Embryonic facial prominence (tissue), 1 donor: Measurements from ENCODE around the gene CHST14.

Experiments
- DNase-seq: peaks from one replicate; pipeline ENCODE4 v3.0.0-alpha.2; 2016; ENCODE audit errors: extremely low spot score

CHST14 gene

DNA sequence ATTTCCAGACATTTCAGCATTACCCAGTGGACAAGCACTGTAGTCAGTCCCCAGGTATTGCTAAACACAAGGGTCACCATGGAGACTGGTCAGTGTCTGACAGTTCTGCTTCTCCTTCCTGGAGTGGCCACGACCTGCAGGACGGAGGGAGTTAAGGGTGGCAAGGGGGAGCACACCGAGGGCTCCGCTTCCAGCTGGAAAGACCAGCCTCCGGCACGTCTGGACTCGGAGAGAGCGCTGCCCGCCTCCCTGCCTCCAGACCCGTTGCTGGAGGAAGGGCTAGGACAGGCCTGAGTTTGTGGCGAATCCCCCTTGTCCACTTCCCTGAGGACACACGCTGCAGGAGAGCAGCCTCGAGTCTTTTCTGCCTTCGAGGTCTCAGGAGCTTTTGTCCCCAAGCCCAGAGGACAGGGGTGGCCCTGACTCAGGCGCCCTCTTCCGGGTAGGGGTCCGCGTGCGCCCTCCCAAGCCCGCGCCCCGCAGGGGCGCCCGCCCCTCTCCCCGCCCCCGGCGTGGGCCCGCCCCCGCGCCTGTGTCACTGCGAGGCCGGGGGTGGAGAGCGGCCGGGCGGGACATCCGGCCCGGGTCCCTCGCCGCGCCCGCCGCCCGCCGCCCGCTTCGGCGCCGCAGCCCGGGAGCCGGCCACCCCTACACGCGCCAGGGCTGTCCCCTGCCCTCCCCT is at the start of gene CHST14:
Gene CHST14, plus strand, starts transcription at position 562 of the 682 bp plus-strand sequence. CDS start 230 bp downstream, outside the sequence.
- DNase-seq: no peak

GRCh38 chr15:40421246-40422157 is 49.3 kb upstream of the CHST14 start:
- no peak for DNase-seq

GRCh38 chr15:40424483-40425115 is 46.2 kb upstream of the CHST14 start:
- no peak for DNase-seq

- DNase-seq: no peak
Measured at GRCh38 chr15:40425681-40426080, 45.1 kb upstream of the CHST14 start.

DNA sequence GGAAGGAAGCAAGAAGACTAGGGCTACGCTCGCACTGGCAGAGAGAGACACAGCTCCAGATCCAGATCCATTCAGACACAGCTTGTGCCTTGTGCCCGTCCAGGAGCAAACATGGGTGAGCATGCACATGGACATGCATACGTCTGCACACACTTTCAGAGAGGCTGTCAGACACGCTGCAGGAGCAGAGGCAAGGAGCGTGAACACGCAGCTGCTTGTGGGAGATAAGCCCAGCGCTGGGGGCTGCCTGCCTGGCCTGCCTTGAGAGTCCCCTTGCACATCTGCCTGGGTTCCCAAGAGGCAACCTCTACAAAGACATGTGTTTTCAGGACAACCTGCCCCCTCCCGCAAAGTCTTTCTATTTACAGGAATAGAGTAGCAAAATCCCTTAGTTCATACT is 43.6 kb upstream of the CHST14 start:
- DNase-seq: no peak

DNA sequence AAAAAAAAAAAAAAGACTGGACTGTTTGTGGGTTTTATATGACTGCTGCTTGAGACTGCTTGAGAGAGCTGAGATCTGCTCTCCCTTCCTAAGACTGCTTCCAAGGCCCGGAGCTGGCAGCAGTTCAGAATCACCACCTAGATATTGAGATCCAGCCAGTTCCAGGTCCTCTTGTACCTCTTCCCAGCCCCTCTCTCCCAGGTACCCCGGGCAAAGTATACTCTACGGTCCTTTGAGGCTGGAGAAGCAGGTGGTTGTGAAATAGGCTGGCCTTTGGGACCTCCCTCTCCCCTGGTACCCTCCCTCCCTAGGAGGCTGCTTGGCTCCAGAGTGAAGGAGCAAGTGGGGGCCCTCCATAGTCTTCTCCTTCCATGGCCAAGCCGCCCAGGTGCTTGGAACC is 42.6 kb upstream of the CHST14 start:
- no peak for DNase-seq

DNA sequence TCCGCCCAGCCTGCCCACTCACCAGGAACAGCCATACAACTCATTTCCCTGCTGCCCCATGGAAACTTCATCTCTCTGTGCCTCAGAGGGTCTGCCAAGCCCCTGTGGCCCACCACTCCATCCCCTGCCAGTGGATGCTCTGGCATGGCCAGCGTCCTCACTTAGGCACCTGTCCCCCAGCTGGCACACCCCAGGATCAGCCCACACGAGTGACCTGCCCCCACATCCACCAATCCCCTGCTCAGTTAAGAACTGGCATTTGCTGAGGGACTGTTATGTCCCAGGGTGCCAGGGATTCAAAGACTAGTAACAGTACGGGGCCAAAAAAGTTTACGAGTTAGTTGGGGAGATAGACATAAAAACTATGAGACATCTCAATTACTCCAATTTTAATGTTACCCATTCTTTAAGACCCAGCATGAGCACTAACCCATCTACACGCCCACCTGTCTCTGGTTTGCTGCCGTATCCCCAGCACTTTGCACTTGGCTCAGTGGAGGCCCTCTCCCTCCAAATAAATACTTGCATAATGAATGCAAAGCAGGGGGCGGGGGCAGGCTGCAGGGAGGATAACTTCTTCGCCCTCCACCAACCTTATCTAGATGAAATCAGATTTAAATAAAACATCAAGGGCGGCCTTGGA is 41.6 kb upstream of the CHST14 start:
- no peak for DNase-seq

DNA sequence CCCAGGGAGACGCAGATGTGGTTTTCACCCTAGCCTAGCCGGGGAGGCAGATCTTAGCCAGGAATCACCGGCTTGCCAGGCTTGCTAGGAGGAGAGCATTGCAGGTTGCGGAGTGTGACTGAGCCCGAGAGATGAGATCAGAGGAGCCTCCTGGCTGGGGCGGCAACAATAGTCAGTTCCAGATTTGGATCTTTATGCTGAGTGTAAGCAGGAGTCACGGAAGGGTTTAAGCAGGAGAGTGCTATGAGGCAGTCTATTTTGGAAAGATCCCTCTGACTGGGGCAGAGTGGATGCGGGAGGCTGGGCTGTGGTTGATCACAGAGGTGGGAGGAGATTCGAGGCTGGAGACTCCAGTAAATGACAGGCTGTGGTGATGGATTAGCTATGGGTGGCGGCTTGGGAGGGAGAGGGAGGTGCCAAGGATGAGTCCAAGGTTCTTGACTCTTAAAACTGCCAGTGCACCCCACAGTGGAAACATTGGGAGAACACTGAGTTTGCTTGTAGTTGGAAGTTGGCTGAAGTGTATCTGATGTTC is 40.4 kb upstream of the CHST14 start:
- DNase-seq: no peak

DNA sequence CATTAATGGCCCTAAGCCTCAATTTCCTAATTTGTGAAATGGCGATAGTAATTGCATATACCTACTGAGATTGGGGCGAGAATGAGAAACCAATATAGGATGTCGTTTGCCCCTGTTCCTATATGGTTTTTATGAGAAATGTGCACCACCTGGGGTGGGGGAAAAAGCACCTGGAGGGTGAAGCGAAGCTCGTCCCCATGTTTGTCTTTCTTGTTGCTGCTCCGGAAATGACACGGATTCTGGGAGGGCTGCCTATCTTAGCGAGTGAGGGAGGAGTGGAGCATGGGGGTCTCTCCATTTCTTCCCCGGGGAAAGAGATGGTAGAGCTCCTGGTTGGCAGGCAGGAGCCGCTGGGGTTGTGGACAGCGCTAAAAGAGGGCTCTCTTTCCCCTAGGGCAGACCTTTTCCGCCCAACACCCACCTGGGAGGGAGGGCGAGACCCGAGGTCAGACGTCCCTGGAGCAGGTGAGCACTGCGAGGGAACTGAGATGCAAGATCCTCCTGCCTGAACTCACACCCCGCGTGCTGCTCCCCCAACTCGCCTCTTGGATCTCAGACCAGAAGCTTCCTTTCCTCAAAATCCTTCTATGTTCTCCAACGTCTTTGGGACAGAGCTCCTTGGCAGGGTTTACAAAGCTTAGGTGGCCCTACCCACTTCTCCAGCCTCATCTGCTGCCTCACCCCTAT is 35.6 kb upstream of the CHST14 start:
- DNase-seq: no peak

DNA sequence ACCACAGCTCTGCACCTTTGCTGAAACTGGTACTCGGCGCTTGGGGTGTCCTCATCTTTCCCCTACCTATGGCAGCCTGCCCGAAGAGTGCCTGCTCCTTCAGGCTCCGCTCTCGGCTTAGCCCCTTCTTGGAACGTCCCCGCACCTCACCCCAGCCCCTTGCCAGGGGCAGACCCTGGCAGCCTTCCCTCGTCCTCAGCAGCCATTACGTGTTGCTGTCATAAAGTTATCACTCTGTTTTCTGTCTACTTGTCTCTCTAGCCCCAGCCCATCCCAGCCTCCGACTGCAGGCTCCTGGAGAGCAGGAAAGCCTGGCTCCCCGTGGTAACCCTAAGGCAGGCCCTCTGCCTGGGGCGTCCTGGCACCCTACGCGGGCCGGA is 35.1 kb upstream of the CHST14 start:
- DNase-seq: no peak

DNA sequence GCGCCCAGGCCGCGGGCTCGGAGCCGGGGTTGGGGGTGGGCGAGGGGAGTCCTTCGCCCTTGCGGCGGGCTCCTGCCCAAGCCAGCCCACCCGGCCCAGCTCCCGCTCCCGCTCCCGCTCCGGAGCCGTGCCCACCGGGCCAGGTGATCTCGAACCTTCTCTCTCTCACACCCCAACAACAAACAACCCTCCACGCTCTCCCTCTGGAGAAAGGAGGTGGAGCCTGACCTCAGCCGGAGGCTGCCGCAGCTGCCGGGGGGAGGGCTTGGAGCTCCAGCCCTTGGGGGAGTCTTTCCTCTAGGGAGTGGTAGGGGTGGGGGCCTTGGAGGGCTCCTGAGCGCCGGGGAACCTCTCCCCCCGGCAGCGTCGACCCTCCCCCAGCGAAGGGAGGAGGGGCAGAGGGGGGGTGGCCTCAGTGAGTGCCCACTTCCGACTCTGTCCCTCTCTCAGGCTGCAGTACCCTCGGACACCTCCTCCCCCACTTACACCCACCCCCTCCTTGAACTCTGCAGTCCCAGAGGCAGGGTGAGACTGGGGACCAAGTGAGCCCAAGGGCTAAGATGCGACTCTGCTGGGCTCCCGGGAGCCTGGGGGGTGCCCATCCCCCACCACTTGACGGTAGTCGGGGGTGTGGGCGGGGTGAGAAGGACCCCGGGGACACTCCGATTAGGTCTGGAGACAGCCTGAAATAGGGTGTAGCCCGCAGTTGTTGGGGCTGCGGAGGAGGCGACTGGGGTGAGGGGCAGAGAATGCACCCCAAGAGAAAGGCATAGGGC is 34.5 kb upstream of the CHST14 start:
- DNase-seq: no peak

DNA sequence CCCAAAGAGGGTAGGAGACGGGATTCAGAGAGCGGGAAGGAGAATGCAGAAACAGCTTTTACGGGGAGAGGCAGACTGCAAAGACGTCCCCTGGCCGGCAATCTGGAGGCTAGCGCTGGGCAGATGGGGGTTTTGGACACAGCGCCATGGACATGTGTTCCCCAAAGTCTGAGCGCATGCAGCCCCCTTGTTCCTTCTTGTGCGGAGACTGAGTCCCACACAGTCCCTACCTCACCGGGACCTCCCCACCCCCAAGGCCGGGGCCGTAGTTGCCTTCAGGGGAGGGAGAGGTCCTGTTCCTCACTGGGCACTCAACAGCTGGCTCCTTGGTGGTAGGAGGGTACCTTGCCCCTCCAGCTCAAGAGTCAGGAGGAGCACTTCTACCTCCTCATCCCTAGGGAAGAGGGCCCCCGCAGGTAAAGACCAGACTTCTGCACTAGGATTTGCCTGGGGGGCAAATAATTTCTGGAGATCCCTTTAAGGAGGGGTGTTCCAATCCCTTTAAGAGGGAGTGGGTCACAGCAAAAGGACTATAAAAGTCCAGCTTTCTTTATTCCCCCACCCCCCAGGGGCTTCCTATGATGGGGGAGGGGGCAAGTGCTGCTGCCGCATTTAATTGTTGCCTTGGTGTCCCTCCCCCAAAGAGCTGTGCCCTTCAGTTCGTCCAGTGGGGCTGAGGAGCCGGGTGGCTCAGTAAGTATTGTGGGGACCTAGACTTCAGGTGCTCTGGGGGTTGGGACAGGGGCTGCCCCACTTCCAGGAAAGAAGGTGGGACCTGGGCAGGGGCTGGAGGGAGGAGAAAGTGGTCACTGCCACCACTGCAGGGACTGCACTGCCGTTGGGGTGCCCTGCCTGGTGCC is 33.7 kb upstream of the CHST14 start:
- DNase-seq: no peak

DNA sequence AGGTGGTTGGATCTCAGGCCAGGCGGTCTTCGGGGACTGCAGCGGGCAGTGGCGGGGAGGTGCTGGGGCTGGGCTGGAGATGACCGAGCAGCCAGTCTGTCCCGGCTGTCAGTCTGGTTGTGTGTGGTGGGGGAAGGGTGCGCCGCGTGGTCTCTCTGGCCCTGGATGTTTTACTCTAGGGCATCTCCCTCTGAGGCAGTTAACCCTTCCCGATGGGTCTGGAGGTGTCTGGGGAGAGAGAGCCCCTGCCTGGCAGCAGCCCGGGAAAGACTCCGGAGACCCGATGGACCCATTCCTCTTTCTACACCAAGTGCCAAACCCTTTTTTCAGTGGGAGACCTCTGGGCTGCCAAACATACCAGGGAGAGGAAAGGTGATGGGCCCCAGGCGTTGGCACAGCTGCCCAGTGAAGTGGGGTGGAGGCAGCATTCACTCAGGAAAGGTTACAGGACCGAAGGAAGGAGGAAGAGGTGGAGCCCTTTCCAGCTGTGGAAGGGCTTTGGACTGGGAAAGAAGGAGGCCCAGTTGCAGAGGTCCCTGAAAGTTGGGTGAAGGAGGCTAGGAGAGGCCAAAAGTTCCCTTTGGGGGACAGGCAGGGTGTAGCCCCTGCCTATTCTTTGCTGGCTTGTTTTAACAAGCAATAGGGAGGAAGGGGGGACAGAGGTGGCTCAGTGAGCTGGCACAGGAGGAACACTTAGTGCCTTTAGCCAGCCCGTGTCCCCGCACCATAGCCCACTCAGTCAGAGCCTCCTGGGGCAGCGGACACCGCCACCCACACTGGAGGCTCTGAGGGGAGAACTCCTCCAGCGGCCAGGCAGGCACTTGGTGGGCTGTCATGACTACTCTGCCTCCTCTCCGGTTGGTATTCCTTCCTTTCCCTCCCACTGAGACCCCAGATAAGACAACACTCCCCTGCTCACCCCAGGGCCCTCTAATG is 32.8 kb upstream of the CHST14 start:
- DNase-seq: no peak

GRCh38 chr15:40438712-40439111 is 32.1 kb upstream of the CHST14 start:
- no peak for DNase-seq

DNA sequence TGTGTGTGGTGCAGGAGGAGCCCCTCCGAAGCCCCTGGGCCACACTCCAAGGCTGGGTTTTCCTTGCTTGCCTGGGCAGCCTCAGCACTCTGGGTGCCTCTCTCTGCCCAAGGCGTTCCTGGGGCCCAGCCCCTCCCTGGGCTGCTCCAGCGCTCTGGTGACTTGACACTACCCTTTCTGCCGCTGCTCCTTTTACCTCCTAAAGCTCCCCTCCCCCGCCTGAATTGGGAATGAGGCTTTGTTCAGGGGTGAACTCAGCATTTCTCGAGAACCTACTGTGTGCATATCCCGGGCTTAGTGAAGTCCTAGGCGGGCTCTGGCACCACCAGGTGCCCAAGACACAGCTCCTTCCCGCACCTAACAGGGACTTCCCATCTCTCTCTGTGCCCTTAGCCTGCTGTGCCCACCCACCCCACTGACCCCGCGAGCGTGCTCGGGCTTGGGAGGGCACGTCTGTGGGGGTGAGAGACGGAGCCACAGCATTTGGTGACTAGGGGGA is 31.3 kb upstream of the CHST14 start:
- no peak for DNase-seq

DNA sequence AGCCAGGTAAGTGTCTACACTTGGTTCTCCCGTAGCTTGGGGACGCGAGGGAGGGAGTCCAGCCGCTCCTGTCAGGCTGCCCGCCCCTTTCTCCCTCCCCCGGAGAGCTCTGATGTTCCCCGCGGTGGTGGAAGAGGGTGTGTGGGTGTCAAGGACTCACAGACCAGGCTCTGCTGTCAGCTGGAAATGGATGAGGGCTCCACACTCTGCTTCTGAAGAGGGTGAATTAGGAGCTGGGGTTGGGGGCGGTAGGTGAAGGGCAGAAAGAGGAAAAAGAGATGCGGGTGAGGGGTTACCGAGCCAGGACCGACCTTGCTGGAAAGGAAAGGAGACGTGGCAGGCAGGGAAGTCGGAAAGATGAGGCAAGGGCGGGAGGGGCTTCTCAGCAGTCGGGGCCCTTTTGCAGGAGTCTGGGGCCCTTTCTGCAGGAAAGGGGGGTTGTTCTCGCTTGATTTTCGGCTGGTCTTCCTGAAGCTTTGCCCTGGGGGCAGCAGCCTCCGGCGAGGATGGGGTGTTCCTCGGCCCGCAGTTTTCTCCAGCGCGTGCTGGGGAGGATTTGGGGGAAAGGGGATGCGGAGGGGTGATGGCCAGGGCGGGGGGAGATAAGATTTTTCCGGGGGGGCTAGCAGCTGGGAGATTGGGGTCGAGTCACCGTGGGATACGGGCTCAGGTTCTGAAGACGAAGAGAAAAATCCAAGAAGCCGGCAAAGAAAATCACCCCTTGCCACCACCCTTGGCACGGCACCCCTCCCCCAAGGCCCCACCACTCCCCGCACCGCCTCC is 30.6 kb upstream of the CHST14 start:
- DNase-seq: no peak
